ENCODE measurements around the gene XPOT.

The XPOT gene

GRCh38 chr12:64456119-64456518, 51.9 kb downstream of the XPOT start:
- TF ChIP-seq MAX (IDR thresholded peaks at IDR 0.05) (no peak), CEBPB (IDR thresholded peaks at IDR 0.05) (no peak), EP300 (IDR thresholded peaks at IDR 0.05; ENCODE audit: borderline replicate concordance) (no peak), ZBTB7A (IDR thresholded peaks at IDR 0.05; ENCODE audit: low read depth) (no peak), YY1 (IDR thresholded peaks at IDR 0.05; ENCODE audit: low read depth) (no peak), TEAD4 (IDR thresholded peaks at IDR 0.05) (no peak), NFIC (IDR thresholded peaks at IDR 0.05) (no peak), EGR1 (IDR thresholded peaks at IDR 0.05) (no peak), CREB1 (IDR thresholded peaks at IDR 0.05; ENCODE audit: low read depth) (no peak), FOXM1 (IDR thresholded peaks at IDR 0.05; ENCODE audit: borderline replicate concordance, low read depth) (no peak), REST (IDR thresholded peaks at IDR 0.05; ENCODE audit: low read depth) (no peak), TAF1 (IDR thresholded peaks at IDR 0.05; ENCODE audit: low read depth) (no peak), RAD21 (IDR thresholded peaks at IDR 0.05; ENCODE audit: low read depth) (no peak), TCF12 (IDR thresholded peaks at IDR 0.05; ENCODE audit: low read depth) (no peak)
- TF ChIP-seq, protein P1, sequence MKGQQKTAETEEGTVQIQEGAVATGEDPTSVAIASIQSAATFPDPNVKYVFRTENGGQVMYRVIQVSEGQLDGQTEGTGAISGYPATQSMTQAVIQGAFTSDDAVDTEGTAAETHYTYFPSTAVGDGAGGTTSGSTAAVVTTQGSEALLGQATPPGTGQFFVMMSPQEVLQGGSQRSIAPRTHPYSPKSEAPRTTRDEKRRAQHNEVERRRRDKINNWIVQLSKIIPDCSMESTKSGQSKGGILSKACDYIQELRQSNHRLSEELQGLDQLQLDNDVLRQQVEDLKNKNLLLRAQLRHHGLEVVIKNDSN (IDR thresholded peaks at IDR 0.05) = no peak

- TF ChIP-seq REST (IDR thresholded peaks at IDR 0.05; ENCODE audit: low read depth) (no peak), YY1 (IDR thresholded peaks at IDR 0.05; ENCODE audit: low read depth) (no peak), FOXM1 (IDR thresholded peaks at IDR 0.05; ENCODE audit: borderline replicate concordance, low read depth) (no peak), TCF12 (IDR thresholded peaks at IDR 0.05; ENCODE audit: low read depth) (no peak), MAX (IDR thresholded peaks at IDR 0.05) (no peak), CEBPB (IDR thresholded peaks at IDR 0.05) (no peak), RAD21 (IDR thresholded peaks at IDR 0.05; ENCODE audit: low read depth) (no peak), EP300 (IDR thresholded peaks at IDR 0.05; ENCODE audit: borderline replicate concordance) (no peak), NFIC (IDR thresholded peaks at IDR 0.05) (no peak), TAF1 (IDR thresholded peaks at IDR 0.05; ENCODE audit: low read depth) (no peak), ZBTB7A (IDR thresholded peaks at IDR 0.05; ENCODE audit: low read depth) (no peak), EGR1 (IDR thresholded peaks at IDR 0.05) (no peak), CREB1 (IDR thresholded peaks at IDR 0.05; ENCODE audit: low read depth) (no peak), TEAD4 (IDR thresholded peaks at IDR 0.05) (no peak)
- TF ChIP-seq, protein P1 (IDR thresholded peaks at IDR 0.05) = no peak
Measured at GRCh38 chr12:64457032-64457431, 52.8 kb downstream of the XPOT start.

DNA sequence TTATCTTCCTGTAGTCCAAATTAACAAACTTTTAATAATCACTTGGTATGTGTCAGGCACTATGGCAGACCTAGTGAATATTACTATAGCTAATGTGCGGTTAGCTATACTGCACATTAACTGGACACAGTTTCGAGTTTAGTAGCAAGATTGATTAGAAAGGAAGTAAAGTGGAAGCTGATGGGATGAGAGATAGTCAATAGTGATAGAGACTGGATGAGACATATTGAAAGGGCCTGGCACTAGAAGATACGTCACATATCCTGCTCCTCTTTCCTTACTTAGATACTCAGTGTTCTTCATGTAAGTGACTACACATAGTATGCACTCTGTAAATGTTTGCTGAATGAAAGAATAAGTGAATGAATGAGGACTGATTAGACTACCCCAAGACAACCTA, 53.3 kb downstream of the XPOT start:
- no peak for TF ChIP-seq MAX (IDR thresholded peaks at IDR 0.05)
- TF ChIP-seq FOXM1 (IDR thresholded peaks at IDR 0.05; ENCODE audit: borderline replicate concordance, low read depth) = no peak
- no peak for TF ChIP-seq ZBTB7A (IDR thresholded peaks at IDR 0.05; ENCODE audit: low read depth)
- TF ChIP-seq REST (IDR thresholded peaks at IDR 0.05; ENCODE audit: low read depth) = no peak
- no peak for TF ChIP-seq RAD21 (IDR thresholded peaks at IDR 0.05; ENCODE audit: low read depth)
- TF ChIP-seq YY1 (IDR thresholded peaks at IDR 0.05; ENCODE audit: low read depth) = no peak
- no peak for TF ChIP-seq TCF12 (IDR thresholded peaks at IDR 0.05; ENCODE audit: low read depth)
- no peak for TF ChIP-seq TEAD4 (IDR thresholded peaks at IDR 0.05)
- no peak for TF ChIP-seq EGR1 (IDR thresholded peaks at IDR 0.05)
- no peak for TF ChIP-seq CREB1 (IDR thresholded peaks at IDR 0.05; ENCODE audit: low read depth)
- no peak for TF ChIP-seq CEBPB (IDR thresholded peaks at IDR 0.05)
- TF ChIP-seq TAF1 (IDR thresholded peaks at IDR 0.05; ENCODE audit: low read depth) = no peak
- TF ChIP-seq, protein P1 (IDR thresholded peaks at IDR 0.05) = no peak
- no peak for TF ChIP-seq NFIC (IDR thresholded peaks at IDR 0.05)
- no peak for TF ChIP-seq EP300 (IDR thresholded peaks at IDR 0.05; ENCODE audit: borderline replicate concordance)

Measured in Ishikawa (cell line).